GM12873 (cell line): Measurements from ENCODE around the gene KCNC3.

Experiments used
- CTCF ChIP-seq: IDR thresholded peaks from 2 replicates; pipeline ENCODE4 v1.5.1; 2012; ENCODE audit warnings: low read depth, mild to moderate bottlenecking, moderate library complexity, low read length, control low read depth; ENCODE audit not compliant: insufficient read depth; ENCODE audit errors: missing control alignments

KCNC3 gene

GRCh38 chr19:50341091-50341564, 12.0 kb upstream of the KCNC3 start:
- no peak for TF ChIP-seq CTCF

- TF ChIP-seq CTCF: no peak
These were observed 11.2 kb upstream of the KCNC3 start for GRCh38 chr19:50340331-50340730.

- TF ChIP-seq CTCF: no peak
These were observed 5.7 kb upstream of the KCNC3 start for GRCh38 chr19:50334741-50335421.

- no peak for TF ChIP-seq CTCF
These were observed 4.8 kb upstream of the KCNC3 start for GRCh38 chr19:50333737-50334617.

GRCh38 chr19:50333235-50333736, 4.1 kb upstream of the KCNC3 start:
- no peak for TF ChIP-seq CTCF

GRCh38 chr19:50332244-50333038, 3.3 kb upstream of the KCNC3 start:
- TF ChIP-seq CTCF: no peak

- TF ChIP-seq CTCF: no peak
These were observed 2.7 kb upstream of the KCNC3 start for GRCh38 chr19:50331994-50332243.
